ENCODE data around the gene ELMO1.

ELMO1 gene

GRCh38 chr7:37102518-37103137 lies 346.0 kb downstream of the ELMO1 start:
- Histone ChIP-seq H3K36me3 (ENCODE audit: control insufficient read depth in 2 of 2, insufficient read depth in 2 of 2, low read length in 2 of 2) (no peaks in the 10 kb centered on the region), H3K9ac (ENCODE audit: low read depth in 1 of 2, low read length in 2 of 2) (no peak overlapping the region), H3K4me1 (ENCODE audit: control insufficient read depth in 2 of 2, insufficient read depth in 2 of 2, low read length in 2 of 2) (no peaks in the 10 kb centered on the region), H3K27me3 (ENCODE audit: control insufficient read depth in 2 of 2, insufficient read depth in 2 of 2, low read length in 2 of 2) (no peaks in the 10 kb centered on the region), H3K27ac (ENCODE audit: low read depth in 2 of 2, low read length in 2 of 2) (no peak overlapping the region), H3K9me3 (ENCODE audit: control insufficient read depth in 2 of 2, low read length in 2 of 2) (no peaks in the 10 kb centered on the region), H3K4me3 (ENCODE audit: low read length in 2 of 2) (no peak overlapping the region)

- H3K4me3 ChIP-seq (ENCODE audit: low read length in 2 of 2) = no peak overlapping the region
- H3K27ac ChIP-seq (ENCODE audit: low read depth in 2 of 2, low read length in 2 of 2) = no peak overlapping the region
- H3K27me3 ChIP-seq (ENCODE audit: control insufficient read depth in 2 of 2, insufficient read depth in 2 of 2, low read length in 2 of 2) = no peaks in the 10 kb centered on the region
- no peaks in the 10 kb centered on the region for H3K4me1 ChIP-seq (ENCODE audit: control insufficient read depth in 2 of 2, insufficient read depth in 2 of 2, low read length in 2 of 2)
- H3K36me3 ChIP-seq (ENCODE audit: control insufficient read depth in 2 of 2, insufficient read depth in 2 of 2, low read length in 2 of 2) = no peaks in the 10 kb centered on the region
- no peak overlapping the region for H3K9ac ChIP-seq (ENCODE audit: low read depth in 1 of 2, low read length in 2 of 2)
- H3K9me3 ChIP-seq (ENCODE audit: control insufficient read depth in 2 of 2, low read length in 2 of 2) = no peaks in the 10 kb centered on the region
Measured at GRCh38 chr7:37100735-37101331, 347.8 kb downstream of the ELMO1 start.

GRCh38 chr7:37098762-37099161 lies 349.9 kb downstream of the ELMO1 start:
- no peak overlapping the region for H3K27ac ChIP-seq (ENCODE audit: low read depth in 2 of 2, low read length in 2 of 2)
- H3K27me3 ChIP-seq (ENCODE audit: control insufficient read depth in 2 of 2, insufficient read depth in 2 of 2, low read length in 2 of 2) = no peaks in the 10 kb centered on the region
- no peak overlapping the region for H3K4me3 ChIP-seq (ENCODE audit: low read length in 2 of 2)
- no peak overlapping the region for H3K9ac ChIP-seq (ENCODE audit: low read depth in 1 of 2, low read length in 2 of 2)
- no peaks in the 10 kb centered on the region for H3K9me3 ChIP-seq (ENCODE audit: control insufficient read depth in 2 of 2, low read length in 2 of 2)
- H3K36me3 ChIP-seq (ENCODE audit: control insufficient read depth in 2 of 2, insufficient read depth in 2 of 2, low read length in 2 of 2) = peaks cover 0 to 4% of the 10 kb centered on the region in 2 donors
- no peaks in the 10 kb centered on the region for H3K4me1 ChIP-seq (ENCODE audit: control insufficient read depth in 2 of 2, insufficient read depth in 2 of 2, low read length in 2 of 2)

- Histone ChIP-seq H3K4me1 (ENCODE audit: control insufficient read depth in 2 of 2, insufficient read depth in 2 of 2, low read length in 2 of 2) (no peaks in the 10 kb centered on the region), H3K36me3 (ENCODE audit: control insufficient read depth in 2 of 2, insufficient read depth in 2 of 2, low read length in 2 of 2) (peaks cover 0 to 4% of the 10 kb centered on the region in 2 donors), H3K27ac (ENCODE audit: low read depth in 2 of 2, low read length in 2 of 2) (no peak overlapping the region), H3K9me3 (ENCODE audit: control insufficient read depth in 2 of 2, low read length in 2 of 2) (no peaks in the 10 kb centered on the region), H3K4me3 (ENCODE audit: low read length in 2 of 2) (no peak overlapping the region), H3K27me3 (ENCODE audit: control insufficient read depth in 2 of 2, insufficient read depth in 2 of 2, low read length in 2 of 2) (no peaks in the 10 kb centered on the region), H3K9ac (ENCODE audit: low read depth in 1 of 2, low read length in 2 of 2) (no peak overlapping the region)
Measured at GRCh38 chr7:37097983-37098382, 350.7 kb downstream of the ELMO1 start.

GRCh38 chr7:37097276-37097675 lies 351.4 kb downstream of the ELMO1 start:
- no peak overlapping the region for H3K4me3 ChIP-seq (ENCODE audit: low read length in 2 of 2)
- peaks cover 0 to 4% of the 10 kb centered on the region in 2 donors for H3K36me3 ChIP-seq (ENCODE audit: control insufficient read depth in 2 of 2, insufficient read depth in 2 of 2, low read length in 2 of 2)
- H3K4me1 ChIP-seq (ENCODE audit: control insufficient read depth in 2 of 2, insufficient read depth in 2 of 2, low read length in 2 of 2) = no peaks in the 10 kb centered on the region
- no peak overlapping the region for H3K9ac ChIP-seq (ENCODE audit: low read depth in 1 of 2, low read length in 2 of 2)
- H3K27me3 ChIP-seq (ENCODE audit: control insufficient read depth in 2 of 2, insufficient read depth in 2 of 2, low read length in 2 of 2) = no peaks in the 10 kb centered on the region
- no peaks in the 10 kb centered on the region for H3K9me3 ChIP-seq (ENCODE audit: control insufficient read depth in 2 of 2, low read length in 2 of 2)
- no peak overlapping the region for H3K27ac ChIP-seq (ENCODE audit: low read depth in 2 of 2, low read length in 2 of 2)

- peaks cover 0 to 4% of the 10 kb centered on the region in 2 donors for H3K36me3 ChIP-seq (ENCODE audit: control insufficient read depth in 2 of 2, insufficient read depth in 2 of 2, low read length in 2 of 2)
- H3K27me3 ChIP-seq (ENCODE audit: control insufficient read depth in 2 of 2, insufficient read depth in 2 of 2, low read length in 2 of 2) = no peaks in the 10 kb centered on the region
- H3K4me1 ChIP-seq (ENCODE audit: control insufficient read depth in 2 of 2, insufficient read depth in 2 of 2, low read length in 2 of 2) = no peaks in the 10 kb centered on the region
- no peak overlapping the region for H3K9ac ChIP-seq (ENCODE audit: low read depth in 1 of 2, low read length in 2 of 2)
- no peak overlapping the region for H3K27ac ChIP-seq (ENCODE audit: low read depth in 2 of 2, low read length in 2 of 2)
- no peaks in the 10 kb centered on the region for H3K9me3 ChIP-seq (ENCODE audit: control insufficient read depth in 2 of 2, low read length in 2 of 2)
- H3K4me3 ChIP-seq (ENCODE audit: low read length in 2 of 2) = no peak overlapping the region
Measured at GRCh38 chr7:37096341-37096740, 352.3 kb downstream of the ELMO1 start.

GRCh38 chr7:37095122-37095521 lies 353.5 kb downstream of the ELMO1 start:
- Histone ChIP-seq H3K4me1 (ENCODE audit: control insufficient read depth in 2 of 2, insufficient read depth in 2 of 2, low read length in 2 of 2) (no peaks in the 10 kb centered on the region), H3K4me3 (ENCODE audit: low read length in 2 of 2) (no peak overlapping the region), H3K9me3 (ENCODE audit: control insufficient read depth in 2 of 2, low read length in 2 of 2) (no peaks in the 10 kb centered on the region), H3K27ac (ENCODE audit: low read depth in 2 of 2, low read length in 2 of 2) (no peak overlapping the region), H3K27me3 (ENCODE audit: control insufficient read depth in 2 of 2, insufficient read depth in 2 of 2, low read length in 2 of 2) (no peaks in the 10 kb centered on the region), H3K9ac (ENCODE audit: low read depth in 1 of 2, low read length in 2 of 2) (no peak overlapping the region), H3K36me3 (ENCODE audit: control insufficient read depth in 2 of 2, insufficient read depth in 2 of 2, low read length in 2 of 2) (peaks cover 0 to 4% of the 10 kb centered on the region in 2 donors)

GRCh38 chr7:37093257-37093656 lies 355.4 kb downstream of the ELMO1 start:
- Histone ChIP-seq H3K4me1 (ENCODE audit: control insufficient read depth in 2 of 2, insufficient read depth in 2 of 2, low read length in 2 of 2) (no peaks in the 10 kb centered on the region), H3K36me3 (ENCODE audit: control insufficient read depth in 2 of 2, insufficient read depth in 2 of 2, low read length in 2 of 2) (peaks cover 0 to 4% of the 10 kb centered on the region in 2 donors), H3K9ac (ENCODE audit: low read depth in 1 of 2, low read length in 2 of 2) (no peak overlapping the region), H3K9me3 (ENCODE audit: control insufficient read depth in 2 of 2, low read length in 2 of 2) (no peaks in the 10 kb centered on the region), H3K27ac (ENCODE audit: low read depth in 2 of 2, low read length in 2 of 2) (no peak overlapping the region), H3K27me3 (ENCODE audit: control insufficient read depth in 2 of 2, insufficient read depth in 2 of 2, low read length in 2 of 2) (no peaks in the 10 kb centered on the region), H3K4me3 (ENCODE audit: low read length in 2 of 2) (no peak overlapping the region)

- Histone ChIP-seq H3K36me3 (ENCODE audit: control insufficient read depth in 2 of 2, insufficient read depth in 2 of 2, low read length in 2 of 2) (peaks cover 0 to 4% of the 10 kb centered on the region in 2 donors), H3K9me3 (ENCODE audit: control insufficient read depth in 2 of 2, low read length in 2 of 2) (no peaks in the 10 kb centered on the region), H3K4me1 (ENCODE audit: control insufficient read depth in 2 of 2, insufficient read depth in 2 of 2, low read length in 2 of 2) (no peaks in the 10 kb centered on the region), H3K27ac (ENCODE audit: low read depth in 2 of 2, low read length in 2 of 2) (no peak overlapping the region), H3K9ac (ENCODE audit: low read depth in 1 of 2, low read length in 2 of 2) (no peak overlapping the region), H3K4me3 (ENCODE audit: low read length in 2 of 2) (no peak overlapping the region), H3K27me3 (ENCODE audit: control insufficient read depth in 2 of 2, insufficient read depth in 2 of 2, low read length in 2 of 2) (no peaks in the 10 kb centered on the region)
Measured at GRCh38 chr7:37092548-37092947, 356.1 kb downstream of the ELMO1 start.

GRCh38 chr7:37089972-37090371 lies 358.7 kb downstream of the ELMO1 start:
- H3K27me3 ChIP-seq (ENCODE audit: control insufficient read depth in 2 of 2, insufficient read depth in 2 of 2, low read length in 2 of 2) = no peaks in the 10 kb centered on the region
- no peaks in the 10 kb centered on the region for H3K4me1 ChIP-seq (ENCODE audit: control insufficient read depth in 2 of 2, insufficient read depth in 2 of 2, low read length in 2 of 2)
- H3K4me3 ChIP-seq (ENCODE audit: low read length in 2 of 2) = no peak overlapping the region
- H3K9ac ChIP-seq (ENCODE audit: low read depth in 1 of 2, low read length in 2 of 2) = no peak overlapping the region
- no peaks in the 10 kb centered on the region for H3K9me3 ChIP-seq (ENCODE audit: control insufficient read depth in 2 of 2, low read length in 2 of 2)
- peaks cover 0 to 3% of the 10 kb centered on the region in 2 donors for H3K36me3 ChIP-seq (ENCODE audit: control insufficient read depth in 2 of 2, insufficient read depth in 2 of 2, low read length in 2 of 2)
- no peak overlapping the region for H3K27ac ChIP-seq (ENCODE audit: low read depth in 2 of 2, low read length in 2 of 2)

Measured in mucosa of rectum (tissue), 2 donors.